GM23338 (cell line): ENCODE results near the gene RBPJ. TPM values are rescaled to one million over a fixed set of nuclear protein-coding genes. Genes with fewer than 3 reads are reported as not detected.
A peak's percentile ranks its signal among the peaks of the same experiment; 100 is the strongest.

Source experiments
- ATAC-seq: fragments of 200-7000 bp; cut with Tn5 transposase; 3 replicates; pipeline ENCODE4 v1.9.1; 2020
- DNase-seq: peaks from one replicate; pipeline ENCODE4 v3.0.0-alpha.2; 2015; ENCODE audit warnings: low spot score
- H2AFZ ChIP-seq: fragments of 200-600 bp; sonication (generic); 2 replicates; pipeline ENCODE4 v1.8.0; 2016; ENCODE audit warnings: antibody characterized with exemption, mild to moderate bottlenecking, moderate library complexity
- H3F3A ChIP-seq: fragments of 200-600 bp; sonication (generic); replicated peaks from 2 replicates; pipeline ENCODE4 v1.8.0; 2017; ENCODE audit warnings: antibody characterized with exemption, mixed run types, low read depth
- H3K27ac ChIP-seq: fragments of 200-600 bp; sonication (generic); 2 replicates; pipeline ENCODE4 v1.6.1; 2016; ENCODE audit warnings: low read depth
- H3K27me3 ChIP-seq: fragments of 200-600 bp; sonication (generic); 2 replicates; pipeline ENCODE4 v1.8.0; 2016; ENCODE audit warnings: mild to moderate bottlenecking, mixed run types, moderate library complexity; ENCODE audit not compliant: insufficient read depth
- H3K36me3 ChIP-seq: fragments of 200-600 bp; sonication (generic); 2 replicates; pipeline ENCODE4 v1.8.0; 2016; ENCODE audit warnings: mild to moderate bottlenecking; ENCODE audit not compliant: insufficient read depth
- H3K4me1 ChIP-seq: fragments of 200-600 bp; sonication (generic); 2 replicates; pipeline ENCODE4 v1.8.0; 2016; ENCODE audit warnings: mild to moderate bottlenecking, moderate library complexity; ENCODE audit not compliant: insufficient read depth
- H3K4me2 ChIP-seq: fragments of 200-600 bp; sonication (generic); 2 replicates; pipeline ENCODE4 v1.7.1; 2017; ENCODE audit warnings: mixed run types
- H3K4me3 ChIP-seq: fragments of 200-600 bp; sonication (generic); 2 replicates; pipeline ENCODE4 v1.6.1; 2016; ENCODE audit warnings: mixed run types
- H3K79me2 ChIP-seq: fragments of 200-600 bp; sonication (generic); replicated peaks from 2 replicates; pipeline ENCODE4 v1.8.0; 2017; ENCODE audit warnings: mild to moderate bottlenecking; ENCODE audit not compliant: insufficient read depth
- H3K9me2 ChIP-seq: fragments of 200-600 bp; sonication (generic); 2 replicates; pipeline ENCODE4 v1.8.0; 2017; ENCODE audit not compliant: insufficient read depth
- H4K20me1 ChIP-seq: fragments of 200-600 bp; sonication (generic); replicated peaks from 2 replicates; pipeline ENCODE4 v1.8.0; 2017; ENCODE audit warnings: mild to moderate bottlenecking; ENCODE audit not compliant: insufficient read depth
- H3K27ac Mint-ChIP-seq: 2 replicates; pipeline ENCODE4 v1.8.0; 2020; ENCODE audit warnings: inconsistent platforms, mild to moderate bottlenecking, moderate library complexity, mixed read lengths
- H3K27me3 Mint-ChIP-seq: 3 replicates; pipeline ENCODE4 v1.8.0; 2022; ENCODE audit warnings: low read depth, mild to moderate bottlenecking, moderate library complexity, mixed read lengths, inconsistent platforms; ENCODE audit not compliant: insufficient read depth, poor library complexity
- H3K36me3 Mint-ChIP-seq: 3 replicates; pipeline ENCODE4 v1.8.0; 2021; ENCODE audit warnings: low read depth, mild to moderate bottlenecking, inconsistent platforms, moderate library complexity, mixed read lengths
- H3K4me1 Mint-ChIP-seq: 3 replicates; pipeline ENCODE4 v1.8.0; 2020; ENCODE audit warnings: mild to moderate bottlenecking, inconsistent platforms, mixed read lengths
- H3K4me3 Mint-ChIP-seq: 3 replicates; pipeline ENCODE4 v1.8.0; 2021; ENCODE audit warnings: moderate library complexity, mild to moderate bottlenecking, inconsistent platforms, mixed read lengths
- H3K9me3 Mint-ChIP-seq: 3 replicates; pipeline ENCODE4 v1.8.0; 2020; ENCODE audit warnings: moderate library complexity, mild to moderate bottlenecking, inconsistent platforms, mixed read lengths
- EZH2phosphoT487 ChIP-seq: fragments of 200-600 bp; sonication (generic); IDR thresholded peaks from one replicate; pipeline ENCODE4 v1.8.1; 2018; ENCODE audit warnings: antibody characterized with exemption; ENCODE audit not compliant: unreplicated experiment
- NANOG ChIP-seq: IDR thresholded peaks from 2 replicates; pipeline ENCODE4 v1.6.1; 2016; ENCODE audit warnings: antibody characterized with exemption, borderline replicate concordance
- polyA plus RNA-seq: library from polyadenylated mRNA; unstranded; fragments of >200 nt; fragmentation: Nextera tagmentation; extraction: Ambion mirVana; gene quantifications from 2 replicates; pipeline ENCODE4 v1.2.1, GENCODE V29; 2016
- total RNA-seq: library from RNA; depleted of rRNA; stranded (reverse); fragments of >200 nt; shearing (Covaris generic); gene quantifications from 2 replicates; pipeline ENCODE4 v1.2.3, GENCODE V29; 2014
- TF ChIP-seq, protein P1 (sequence below), 2 experiments: fragments of 200-600 bp in 1 of 2; sonication (generic) in 1 of 2; conservative IDR thresholded peaks; 2 replicates each; pipeline versions ENCODE4 v1.5.1 to v1.6.1; 2016 to 2017; ENCODE audit warnings: antibody characterized with exemption in 2 of 2, low read depth in 2 of 2, mild to moderate bottlenecking in 2 of 2, moderate library complexity in 1 of 2
- TF ChIP-seq, protein P2 (sequence below): IDR thresholded peaks from one replicate; pipeline ENCODE4 v1.6.1; 2018; ENCODE audit warnings: antibody characterized with exemption; ENCODE audit not compliant: unreplicated experiment
- TF ChIP-seq, protein P3 (sequence below): fragments of 250-450 bp; sonication (Bioruptor Pico); IDR thresholded peaks from 2 replicates; pipeline ENCODE4 v1.5.0; 2020; ENCODE audit warnings: mild to moderate bottlenecking, moderate library complexity
- TF ChIP-seq, protein P4 (sequence below): IDR thresholded peaks from 2 replicates; pipeline ENCODE4 v1.6.1; 2016; ENCODE audit warnings: antibody characterized with exemption

The RBPJ gene
- total and polyA plus RNA-seq, 2 experiments from 2014 or later: 212 to 457 TPM

DNA sequence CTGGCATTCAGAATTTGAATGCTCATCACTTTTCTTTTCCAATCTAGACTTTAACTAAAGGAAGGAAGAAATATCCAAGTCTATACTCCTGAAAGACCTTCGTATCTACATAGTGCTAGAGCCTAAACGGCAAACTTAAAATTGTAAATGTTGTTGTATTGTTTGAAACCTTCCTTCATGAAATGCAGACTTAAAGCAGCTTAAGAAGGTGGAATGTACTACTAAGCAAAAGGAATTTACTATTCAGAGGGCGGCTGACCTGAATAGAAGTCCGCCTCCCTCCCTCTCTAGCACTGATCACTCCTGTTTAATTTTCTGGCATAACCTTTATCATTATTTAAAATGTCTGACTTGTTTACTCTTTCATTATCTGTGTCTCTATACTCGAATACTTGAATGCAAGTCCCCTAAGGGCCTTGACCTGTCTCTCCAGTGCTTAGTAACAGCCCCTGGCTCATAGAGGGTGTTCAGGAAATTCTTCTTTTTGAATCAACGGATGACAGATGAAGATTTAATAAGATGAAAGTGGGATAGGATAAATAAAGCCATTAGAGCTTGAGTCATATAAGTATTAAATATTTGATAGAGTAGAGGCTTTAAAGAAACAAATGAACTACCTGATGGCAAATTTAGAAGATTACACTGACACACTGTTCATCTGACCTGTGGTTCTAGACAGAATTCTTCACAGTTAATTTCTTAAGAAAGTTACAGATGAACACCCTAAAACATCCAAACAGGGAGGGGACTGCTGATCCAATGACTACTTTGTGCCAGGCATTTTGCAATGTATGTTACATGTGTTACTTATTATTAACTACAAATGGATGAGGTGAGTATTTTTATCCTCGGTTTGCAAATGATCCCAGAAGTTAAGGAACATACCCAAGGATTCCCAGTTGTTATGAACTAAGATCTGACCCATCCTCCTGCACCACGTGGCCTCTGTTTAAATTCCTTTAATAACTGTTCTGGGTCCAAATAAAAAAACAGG lies 20.2 kb upstream of the RBPJ start:
- H3K36me3 ChIP-seq: no peaks in the 10 kb centered on the region
- peaks cover 6% of the 10 kb centered on the region; the same call in 1 of the 3 replicates for H3K36me3 Mint-ChIP-seq
- H3K4me3 Mint-ChIP-seq: no peak overlapping the region; the same call in 2 of the 3 replicates
- H3K9me2 ChIP-seq: 0 out of 2 replicates have a peak, but pooled peaks cover 6% of the 10 kb centered on the region
- H3K9me3 Mint-ChIP-seq: no peaks in the 10 kb centered on the region
- H3K4me1 ChIP-seq: peaks cover 34% of the 10 kb centered on the region
- peak overlapping the region; percentile 28; the same call in 1 of the 2 replicates for H3K4me2 ChIP-seq
- TF ChIP-seq, protein P1, sequence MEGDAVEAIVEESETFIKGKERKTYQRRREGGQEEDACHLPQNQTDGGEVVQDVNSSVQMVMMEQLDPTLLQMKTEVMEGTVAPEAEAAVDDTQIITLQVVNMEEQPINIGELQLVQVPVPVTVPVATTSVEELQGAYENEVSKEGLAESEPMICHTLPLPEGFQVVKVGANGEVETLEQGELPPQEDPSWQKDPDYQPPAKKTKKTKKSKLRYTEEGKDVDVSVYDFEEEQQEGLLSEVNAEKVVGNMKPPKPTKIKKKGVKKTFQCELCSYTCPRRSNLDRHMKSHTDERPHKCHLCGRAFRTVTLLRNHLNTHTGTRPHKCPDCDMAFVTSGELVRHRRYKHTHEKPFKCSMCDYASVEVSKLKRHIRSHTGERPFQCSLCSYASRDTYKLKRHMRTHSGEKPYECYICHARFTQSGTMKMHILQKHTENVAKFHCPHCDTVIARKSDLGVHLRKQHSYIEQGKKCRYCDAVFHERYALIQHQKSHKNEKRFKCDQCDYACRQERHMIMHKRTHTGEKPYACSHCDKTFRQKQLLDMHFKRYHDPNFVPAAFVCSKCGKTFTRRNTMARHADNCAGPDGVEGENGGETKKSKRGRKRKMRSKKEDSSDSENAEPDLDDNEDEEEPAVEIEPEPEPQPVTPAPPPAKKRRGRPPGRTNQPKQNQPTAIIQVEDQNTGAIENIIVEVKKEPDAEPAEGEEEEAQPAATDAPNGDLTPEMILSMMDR (conservative IDR thresholded peaks at IDR 0.05; ENCODE audit: low read depth in 2 of 2): no peak
- TF ChIP-seq, protein P2, sequence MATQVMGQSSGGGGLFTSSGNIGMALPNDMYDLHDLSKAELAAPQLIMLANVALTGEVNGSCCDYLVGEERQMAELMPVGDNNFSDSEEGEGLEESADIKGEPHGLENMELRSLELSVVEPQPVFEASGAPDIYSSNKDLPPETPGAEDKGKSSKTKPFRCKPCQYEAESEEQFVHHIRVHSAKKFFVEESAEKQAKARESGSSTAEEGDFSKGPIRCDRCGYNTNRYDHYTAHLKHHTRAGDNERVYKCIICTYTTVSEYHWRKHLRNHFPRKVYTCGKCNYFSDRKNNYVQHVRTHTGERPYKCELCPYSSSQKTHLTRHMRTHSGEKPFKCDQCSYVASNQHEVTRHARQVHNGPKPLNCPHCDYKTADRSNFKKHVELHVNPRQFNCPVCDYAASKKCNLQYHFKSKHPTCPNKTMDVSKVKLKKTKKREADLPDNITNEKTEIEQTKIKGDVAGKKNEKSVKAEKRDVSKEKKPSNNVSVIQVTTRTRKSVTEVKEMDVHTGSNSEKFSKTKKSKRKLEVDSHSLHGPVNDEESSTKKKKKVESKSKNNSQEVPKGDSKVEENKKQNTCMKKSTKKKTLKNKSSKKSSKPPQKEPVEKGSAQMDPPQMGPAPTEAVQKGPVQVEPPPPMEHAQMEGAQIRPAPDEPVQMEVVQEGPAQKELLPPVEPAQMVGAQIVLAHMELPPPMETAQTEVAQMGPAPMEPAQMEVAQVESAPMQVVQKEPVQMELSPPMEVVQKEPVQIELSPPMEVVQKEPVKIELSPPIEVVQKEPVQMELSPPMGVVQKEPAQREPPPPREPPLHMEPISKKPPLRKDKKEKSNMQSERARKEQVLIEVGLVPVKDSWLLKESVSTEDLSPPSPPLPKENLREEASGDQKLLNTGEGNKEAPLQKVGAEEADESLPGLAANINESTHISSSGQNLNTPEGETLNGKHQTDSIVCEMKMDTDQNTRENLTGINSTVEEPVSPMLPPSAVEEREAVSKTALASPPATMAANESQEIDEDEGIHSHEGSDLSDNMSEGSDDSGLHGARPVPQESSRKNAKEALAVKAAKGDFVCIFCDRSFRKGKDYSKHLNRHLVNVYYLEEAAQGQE: no peak
- no peak for TF ChIP-seq EZH2phosphoT487
- peak; percentile 98 for TF ChIP-seq NANOG
- TF ChIP-seq, protein P3, sequence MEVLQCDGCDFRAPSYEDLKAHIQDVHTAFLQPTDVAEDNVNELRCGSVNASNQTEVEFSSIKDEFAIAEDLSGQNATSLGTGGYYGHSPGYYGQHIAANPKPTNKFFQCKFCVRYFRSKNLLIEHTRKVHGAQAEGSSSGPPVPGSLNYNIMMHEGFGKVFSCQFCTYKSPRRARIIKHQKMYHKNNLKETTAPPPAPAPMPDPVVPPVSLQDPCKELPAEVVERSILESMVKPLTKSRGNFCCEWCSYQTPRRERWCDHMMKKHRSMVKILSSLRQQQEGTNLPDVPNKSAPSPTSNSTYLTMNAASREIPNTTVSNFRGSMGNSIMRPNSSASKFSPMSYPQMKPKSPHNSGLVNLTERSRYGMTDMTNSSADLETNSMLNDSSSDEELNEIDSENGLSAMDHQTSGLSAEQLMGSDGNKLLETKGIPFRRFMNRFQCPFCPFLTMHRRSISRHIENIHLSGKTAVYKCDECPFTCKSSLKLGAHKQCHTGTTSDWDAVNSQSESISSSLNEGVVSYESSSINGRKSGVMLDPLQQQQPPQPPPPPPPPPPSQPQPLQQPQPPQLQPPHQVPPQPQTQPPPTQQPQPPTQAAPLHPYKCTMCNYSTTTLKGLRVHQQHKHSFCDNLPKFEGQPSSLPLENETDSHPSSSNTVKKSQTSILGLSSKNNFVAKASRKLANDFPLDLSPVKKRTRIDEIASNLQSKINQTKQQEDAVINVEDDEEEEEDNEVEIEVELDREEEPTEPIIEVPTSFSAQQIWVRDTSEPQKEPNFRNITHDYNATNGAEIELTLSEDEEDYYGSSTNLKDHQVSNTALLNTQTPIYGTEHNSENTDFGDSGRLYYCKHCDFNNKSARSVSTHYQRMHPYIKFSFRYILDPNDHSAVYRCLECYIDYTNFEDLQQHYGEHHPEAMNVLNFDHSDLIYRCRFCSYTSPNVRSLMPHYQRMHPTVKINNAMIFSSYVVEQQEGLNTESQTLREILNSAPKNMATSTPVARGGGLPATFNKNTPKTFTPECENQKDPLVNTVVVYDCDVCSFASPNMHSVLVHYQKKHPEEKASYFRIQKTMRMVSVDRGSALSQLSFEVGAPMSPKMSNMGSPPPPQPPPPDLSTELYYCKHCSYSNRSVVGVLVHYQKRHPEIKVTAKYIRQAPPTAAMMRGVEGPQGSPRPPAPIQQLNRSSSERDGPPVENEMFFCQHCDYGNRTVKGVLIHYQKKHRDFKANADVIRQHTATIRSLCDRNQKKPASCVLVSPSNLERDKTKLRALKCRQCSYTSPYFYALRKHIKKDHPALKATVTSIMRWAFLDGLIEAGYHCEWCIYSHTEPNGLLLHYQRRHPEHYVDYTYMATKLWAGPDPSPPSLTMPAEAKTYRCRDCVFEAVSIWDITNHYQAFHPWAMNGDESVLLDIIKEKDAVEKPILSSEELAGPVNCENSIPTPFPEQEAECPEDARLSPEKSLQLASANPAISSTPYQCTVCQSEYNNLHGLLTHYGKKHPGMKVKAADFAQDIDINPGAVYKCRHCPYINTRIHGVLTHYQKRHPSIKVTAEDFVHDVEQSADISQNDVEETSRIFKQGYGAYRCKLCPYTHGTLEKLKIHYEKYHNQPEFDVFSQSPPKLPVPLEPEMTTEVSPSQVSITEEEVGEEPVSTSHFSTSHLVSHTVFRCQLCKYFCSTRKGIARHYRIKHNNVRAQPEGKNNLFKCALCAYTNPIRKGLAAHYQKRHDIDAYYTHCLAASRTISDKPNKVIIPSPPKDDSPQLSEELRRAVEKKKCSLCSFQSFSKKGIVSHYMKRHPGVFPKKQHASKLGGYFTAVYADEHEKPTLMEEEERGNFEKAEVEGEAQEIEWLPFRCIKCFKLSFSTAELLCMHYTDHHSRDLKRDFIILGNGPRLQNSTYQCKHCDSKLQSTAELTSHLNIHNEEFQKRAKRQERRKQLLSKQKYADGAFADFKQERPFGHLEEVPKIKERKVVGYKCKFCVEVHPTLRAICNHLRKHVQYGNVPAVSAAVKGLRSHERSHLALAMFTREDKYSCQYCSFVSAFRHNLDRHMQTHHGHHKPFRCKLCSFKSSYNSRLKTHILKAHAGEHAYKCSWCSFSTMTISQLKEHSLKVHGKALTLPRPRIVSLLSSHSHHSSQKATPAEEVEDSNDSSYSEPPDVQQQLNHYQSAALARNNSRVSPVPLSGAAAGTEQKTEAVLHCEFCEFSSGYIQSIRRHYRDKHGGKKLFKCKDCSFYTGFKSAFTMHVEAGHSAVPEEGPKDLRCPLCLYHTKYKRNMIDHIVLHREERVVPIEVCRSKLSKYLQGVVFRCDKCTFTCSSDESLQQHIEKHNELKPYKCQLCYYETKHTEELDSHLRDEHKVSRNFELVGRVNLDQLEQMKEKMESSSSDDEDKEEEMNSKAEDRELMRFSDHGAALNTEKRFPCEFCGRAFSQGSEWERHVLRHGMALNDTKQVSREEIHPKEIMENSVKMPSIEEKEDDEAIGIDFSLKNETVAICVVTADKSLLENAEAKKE (CRISPR knock-in tag): no peak
- TF ChIP-seq, protein P4, sequence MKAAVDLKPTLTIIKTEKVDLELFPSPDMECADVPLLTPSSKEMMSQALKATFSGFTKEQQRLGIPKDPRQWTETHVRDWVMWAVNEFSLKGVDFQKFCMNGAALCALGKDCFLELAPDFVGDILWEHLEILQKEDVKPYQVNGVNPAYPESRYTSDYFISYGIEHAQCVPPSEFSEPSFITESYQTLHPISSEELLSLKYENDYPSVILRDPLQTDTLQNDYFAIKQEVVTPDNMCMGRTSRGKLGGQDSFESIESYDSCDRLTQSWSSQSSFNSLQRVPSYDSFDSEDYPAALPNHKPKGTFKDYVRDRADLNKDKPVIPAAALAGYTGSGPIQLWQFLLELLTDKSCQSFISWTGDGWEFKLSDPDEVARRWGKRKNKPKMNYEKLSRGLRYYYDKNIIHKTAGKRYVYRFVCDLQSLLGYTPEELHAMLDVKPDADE: no peak
- no peaks in the 10 kb centered on the region for H4K20me1 ChIP-seq
- peaks cover 8% of the 10 kb centered on the region; the same call in 1 of the 2 replicates for H3F3A ChIP-seq
- H3K27me3 Mint-ChIP-seq: peaks cover 4% of the 10 kb centered on the region
- H3K4me3 ChIP-seq: no peak overlapping the region
- peak overlapping the region; percentile 92 for H3K27ac Mint-ChIP-seq
- H3K27me3 ChIP-seq: no peaks in the 10 kb centered on the region
- ATAC-seq (peak; percentile 81), DNase-seq (peak; percentile 71)
- H3K79me2 ChIP-seq: no peaks in the 10 kb centered on the region
- H2AFZ ChIP-seq: no peak overlapping the region
- peaks cover 52% of the 10 kb centered on the region for H3K4me1 Mint-ChIP-seq
- H3K27ac ChIP-seq: peak overlapping the region; percentile 83
